NCI-H1417 treated with DMSO at 0.1 percent for 48 hours (cell line): ENCODE results near the gene POU2F1.
A peak's percentile ranks its signal among the peaks of the same experiment; 100 is the strongest.

ENCODE experiments used
- DNase-seq: peaks from one replicate; lab custom pipeline; 2025; lab: John Stamatoyannopoulos, UW

POU2F1 gene

DNA sequence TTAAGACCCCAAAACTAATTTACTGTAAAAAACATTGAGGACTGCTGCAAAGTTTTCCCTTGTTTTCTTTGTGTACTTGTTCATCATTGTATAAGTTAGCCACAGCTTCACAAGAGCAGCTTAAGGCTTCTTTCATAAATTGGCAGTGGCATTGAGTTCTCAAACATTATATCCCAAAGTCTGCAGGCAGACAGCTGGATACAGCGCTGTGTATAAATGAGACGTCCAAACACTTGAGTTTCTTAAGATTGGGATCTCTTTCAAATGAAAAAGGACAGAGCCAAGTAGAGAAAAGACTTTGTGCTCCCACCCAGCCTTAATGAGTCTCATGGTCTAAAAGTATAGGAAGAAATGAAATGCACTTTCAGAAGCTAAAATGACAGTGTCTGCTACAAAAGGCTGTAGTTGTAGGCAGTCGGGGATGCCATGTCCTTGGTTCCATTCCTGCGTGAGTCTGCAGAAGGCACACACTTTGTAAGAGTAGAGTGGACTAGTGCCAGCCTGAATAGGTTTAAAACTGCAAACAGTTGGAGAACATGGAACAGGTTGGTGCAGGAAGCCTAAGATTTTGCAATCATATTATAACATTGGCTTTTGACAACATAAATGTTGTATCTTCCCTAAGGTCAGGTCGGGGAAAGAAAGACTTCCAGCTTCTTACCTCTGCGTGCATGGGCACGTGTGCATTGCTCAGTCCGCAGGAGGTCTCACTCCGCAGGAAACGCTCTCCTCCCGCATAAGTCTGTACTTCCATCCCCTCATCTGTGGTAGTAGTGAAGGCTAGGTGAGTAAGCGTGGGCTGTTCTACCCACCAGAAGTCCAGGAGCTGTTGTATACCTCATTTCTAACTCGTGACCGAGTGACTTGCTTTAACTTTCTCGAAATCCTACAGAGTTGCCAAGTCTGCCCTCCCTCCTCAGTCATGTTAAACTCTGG is 203.3 kb downstream of the POU2F1 start:
- no peak for DNase-seq

DNA sequence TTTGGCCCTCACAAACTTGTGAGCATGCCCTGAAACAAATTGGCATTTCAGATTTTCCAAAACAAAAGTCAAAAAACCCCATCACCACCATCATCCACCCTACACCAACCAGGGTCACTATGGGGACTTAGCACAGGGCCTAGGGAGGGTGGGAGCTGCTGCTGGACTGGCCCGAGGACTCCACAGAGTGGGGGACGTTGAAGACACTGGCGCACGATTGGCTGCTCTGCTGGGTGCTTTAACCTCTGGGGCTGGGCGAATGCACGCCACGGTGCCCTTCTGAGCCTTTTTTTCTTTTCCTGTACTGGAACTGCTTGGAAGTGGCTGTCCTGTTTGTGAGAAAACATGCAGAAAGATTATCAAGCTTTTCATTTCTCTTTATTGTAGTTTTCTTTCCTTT is 204.8 kb downstream of the POU2F1 start:
- DNase-seq: no peak

DNA sequence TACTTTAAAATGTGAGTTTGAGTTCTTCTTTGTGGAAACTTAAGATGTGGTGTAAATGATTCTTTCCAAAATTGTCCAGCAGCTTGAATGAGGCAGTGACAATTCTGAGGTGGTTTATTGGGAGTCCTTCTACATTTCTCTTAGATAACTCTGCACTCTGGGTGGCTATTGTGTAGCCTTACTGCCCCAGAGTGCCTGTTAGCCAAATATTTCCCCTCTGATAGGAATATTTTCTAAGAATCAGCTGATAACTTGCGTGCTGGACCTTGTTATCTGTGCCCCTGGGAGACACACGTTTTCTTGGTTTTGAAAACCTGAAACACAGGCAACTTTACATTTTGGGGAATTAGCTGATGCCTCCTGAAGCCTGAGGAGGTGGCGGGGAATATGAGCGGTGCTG is 206.0 kb downstream of the POU2F1 start:
- DNase-seq: no peak

DNA sequence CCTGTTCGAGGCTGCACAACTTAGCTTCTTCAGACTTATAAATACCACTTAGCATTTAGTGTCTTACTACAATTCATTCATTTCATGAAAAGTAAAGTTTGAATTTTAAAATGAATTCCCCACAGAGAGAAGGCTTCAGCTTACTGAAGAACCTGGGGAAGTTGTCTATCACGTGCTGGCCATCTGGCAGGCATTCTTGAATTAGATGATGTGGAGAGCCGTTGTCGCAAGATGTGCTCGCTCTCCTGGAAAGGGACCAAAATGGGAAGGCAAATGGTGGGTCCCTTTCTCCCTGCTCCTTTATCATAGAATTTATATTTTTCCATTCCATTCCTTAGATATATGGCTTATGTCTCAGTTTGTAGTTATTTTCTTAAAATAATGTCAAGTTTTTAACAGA is 207.2 kb downstream of the POU2F1 start:
- no peak for DNase-seq

DNA sequence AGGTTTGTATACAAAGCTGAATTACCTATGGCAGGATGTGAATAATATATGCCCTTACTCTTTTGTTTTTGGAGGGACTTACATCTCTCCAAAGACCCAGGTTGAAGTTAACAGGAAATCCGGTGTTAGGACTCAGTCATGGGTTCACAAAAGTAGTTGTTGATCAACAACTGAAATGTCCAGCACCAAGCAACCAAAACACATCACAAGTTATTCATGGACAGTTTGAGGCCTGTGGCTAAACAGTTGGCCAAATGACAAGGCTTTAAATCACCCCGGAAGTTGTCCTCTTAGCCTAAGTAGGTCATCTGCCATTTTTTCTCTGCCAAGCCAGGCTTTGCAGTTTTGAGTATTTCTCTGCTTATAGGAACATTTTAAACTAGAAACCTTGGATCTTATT is 207.7 kb downstream of the POU2F1 start:
- no peak for DNase-seq

DNA sequence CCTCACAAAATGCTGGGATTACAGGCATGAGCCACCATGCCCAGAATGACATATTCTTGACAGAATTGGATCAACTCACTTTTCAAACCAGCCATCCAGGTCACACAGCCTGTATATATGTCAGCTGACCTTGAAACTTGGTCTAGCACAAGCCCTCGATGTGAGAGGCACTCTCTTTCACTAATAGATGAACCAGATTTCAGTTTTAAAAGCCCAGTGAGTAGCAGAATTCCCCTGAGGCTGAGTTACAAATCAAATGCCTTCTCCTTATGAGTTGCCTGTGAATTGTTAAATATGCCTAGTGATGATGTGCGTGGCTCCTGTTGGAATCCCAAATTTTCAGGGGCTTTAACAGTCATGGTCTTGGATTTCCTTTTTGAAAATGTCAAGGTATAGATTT is 208.9 kb downstream of the POU2F1 start:
- DNase-seq: no peak

DNA sequence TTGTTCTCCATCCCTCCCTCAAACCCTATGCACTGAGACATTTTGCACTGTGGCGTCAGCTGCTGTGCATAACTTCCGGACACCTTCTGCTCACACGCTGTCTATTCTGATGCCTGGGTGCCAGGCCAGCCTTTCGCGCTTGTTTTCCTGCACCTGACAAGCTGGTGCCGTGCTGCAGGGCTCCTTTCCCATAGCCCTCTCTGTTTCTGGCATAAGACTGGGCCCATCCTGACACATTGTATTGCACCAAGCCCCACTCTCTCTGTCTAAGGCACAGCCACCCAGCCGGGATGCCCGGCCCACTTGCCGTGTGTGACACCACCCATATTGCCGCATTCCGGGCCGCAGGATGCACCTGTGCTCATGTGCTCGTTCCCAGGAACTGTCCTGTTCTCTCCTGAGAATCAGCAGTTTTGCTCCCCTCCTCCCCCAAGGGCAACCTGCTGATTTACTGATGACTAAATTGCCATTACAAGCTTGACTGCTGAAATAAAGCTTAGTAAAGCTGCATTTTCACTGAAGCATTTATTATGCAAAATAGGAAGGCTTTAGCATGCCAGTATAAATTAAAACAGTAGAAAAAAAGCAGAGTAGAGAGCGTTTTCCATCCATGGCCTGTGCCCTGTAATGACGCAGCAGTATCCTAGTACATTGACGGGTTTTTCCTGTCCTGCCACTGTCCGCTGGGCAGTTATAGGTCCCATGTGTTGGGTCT is 209.6 kb downstream of the POU2F1 start:
- no peak for DNase-seq

DNA sequence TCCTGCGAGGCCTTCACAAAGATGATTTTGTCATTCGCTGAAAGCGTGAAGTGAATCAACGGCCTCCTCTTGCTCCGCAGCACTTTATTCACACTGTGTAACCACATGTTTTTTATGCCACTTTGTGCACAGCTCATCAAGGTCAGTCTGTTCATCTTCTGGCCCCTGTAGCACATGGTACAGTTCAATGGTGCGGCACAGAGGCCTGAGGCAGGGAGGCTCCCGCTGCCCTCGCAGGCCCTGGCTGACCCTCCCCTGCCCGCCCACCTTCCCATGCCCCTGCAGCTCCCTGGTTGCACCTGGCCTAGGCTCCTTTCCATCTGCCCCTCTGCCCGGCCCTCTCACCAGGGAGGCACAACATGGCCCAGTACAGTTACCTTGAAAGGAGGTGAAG is 210.2 kb downstream of the POU2F1 start:
- no peak for DNase-seq

DNA sequence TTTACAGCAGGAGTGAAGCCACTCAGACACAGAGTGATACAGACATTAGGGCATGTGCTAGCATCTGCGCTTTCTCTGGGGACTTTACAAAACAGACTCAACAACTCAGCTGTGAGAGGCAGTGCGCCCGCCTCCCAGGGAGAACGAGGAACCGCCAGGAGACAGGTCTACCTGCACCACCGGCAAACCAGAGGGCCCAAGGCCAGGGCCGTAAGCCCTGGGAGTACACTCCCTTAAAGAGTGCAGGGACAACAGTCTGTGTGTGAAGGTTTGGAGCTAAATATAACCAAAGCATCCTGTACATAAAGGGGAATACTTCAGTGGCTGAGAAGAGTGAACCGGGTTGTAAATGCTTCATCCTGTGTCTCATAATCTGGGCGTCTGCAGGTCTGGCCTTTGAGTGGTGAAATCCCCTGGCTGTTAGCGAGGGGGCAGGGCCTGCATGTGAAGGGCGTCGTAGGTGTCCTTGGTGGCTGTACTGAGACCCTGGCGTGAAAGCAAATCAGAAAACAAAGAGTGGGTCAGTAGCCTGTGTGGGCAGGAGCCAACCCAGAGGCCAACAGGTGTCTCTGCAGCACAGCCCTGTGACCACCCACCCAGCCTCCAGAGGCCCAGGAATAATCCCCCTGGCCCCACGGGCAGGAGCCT is 210.7 kb downstream of the POU2F1 start:
- DNase-seq: no peak

DNA sequence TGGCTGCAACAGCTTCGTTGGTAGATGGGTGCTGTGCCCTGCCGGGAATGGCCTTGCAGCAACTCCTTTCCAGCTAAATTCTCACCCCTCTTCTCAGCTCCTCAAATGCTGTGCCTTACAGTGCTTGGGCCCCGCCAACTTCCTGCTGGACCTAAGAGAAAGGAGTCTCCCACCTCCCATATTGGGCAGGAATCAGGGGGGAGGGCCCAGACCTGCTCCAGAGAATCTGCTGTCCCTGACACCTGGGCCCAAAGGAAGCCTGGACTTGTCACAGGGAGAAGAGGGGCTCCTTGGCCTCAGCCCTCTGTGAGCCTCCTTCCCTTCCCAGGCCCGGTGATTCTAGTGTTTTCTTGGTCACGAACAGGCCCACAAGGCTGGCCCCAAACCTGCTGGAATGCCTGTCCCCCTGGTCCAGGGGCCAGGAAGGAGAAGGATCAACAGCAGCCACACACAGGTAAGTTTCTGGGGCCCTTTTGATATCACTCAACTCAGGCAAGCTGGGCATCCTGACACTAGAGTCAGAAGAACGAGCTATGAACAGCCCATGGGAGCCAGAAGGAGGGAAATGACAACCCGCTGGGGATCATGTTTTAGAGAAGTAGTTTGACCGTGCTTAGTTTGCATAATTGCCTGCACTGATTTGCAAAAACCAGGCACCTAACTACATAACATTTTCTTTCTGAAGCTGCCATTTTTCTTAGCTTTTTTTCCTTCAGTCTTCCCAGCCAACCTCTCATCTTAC is 211.4 kb downstream of the POU2F1 start:
- no peak for DNase-seq

DNA sequence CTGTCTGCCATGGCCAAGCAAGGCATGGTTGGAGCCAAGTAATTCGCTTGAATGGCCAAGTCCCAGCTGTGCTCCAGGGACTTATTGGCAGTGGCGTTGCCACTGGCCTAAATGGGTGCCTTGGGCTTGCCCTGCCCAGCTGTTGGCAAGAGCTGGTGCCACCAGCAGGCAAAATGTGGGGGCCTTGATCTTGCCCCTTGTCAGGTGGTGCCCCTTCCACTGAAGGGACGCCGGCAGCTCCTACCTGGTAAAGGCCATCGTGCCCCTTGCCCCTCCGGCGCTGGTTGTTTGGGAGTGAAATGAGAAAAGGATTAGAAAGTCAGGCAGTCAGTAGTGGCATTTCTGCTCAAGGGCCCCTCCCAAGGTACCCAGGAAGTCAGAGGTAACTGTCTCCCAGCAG is 212.1 kb downstream of the POU2F1 start:
- DNase-seq: no peak

DNA sequence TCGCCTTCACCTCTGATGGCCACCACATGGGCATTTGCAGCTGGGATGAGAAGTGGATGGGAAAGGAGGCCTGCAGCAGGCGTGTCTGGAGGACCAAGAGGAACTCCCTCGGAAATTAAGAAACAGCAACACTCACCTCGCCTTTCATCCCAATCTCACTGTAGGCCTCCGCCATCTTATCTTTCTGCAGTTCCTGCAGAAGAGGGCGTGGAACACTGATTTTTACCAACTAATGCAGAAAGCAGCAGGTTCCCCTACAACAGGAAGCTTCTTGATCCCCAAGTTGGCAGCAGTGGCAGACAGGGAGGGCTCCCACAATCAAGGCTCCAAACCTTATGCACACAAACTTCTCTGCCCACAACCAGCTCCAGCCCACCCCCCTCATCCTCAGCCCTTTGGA is 213.2 kb downstream of the POU2F1 start:
- DNase-seq: no peak

DNA sequence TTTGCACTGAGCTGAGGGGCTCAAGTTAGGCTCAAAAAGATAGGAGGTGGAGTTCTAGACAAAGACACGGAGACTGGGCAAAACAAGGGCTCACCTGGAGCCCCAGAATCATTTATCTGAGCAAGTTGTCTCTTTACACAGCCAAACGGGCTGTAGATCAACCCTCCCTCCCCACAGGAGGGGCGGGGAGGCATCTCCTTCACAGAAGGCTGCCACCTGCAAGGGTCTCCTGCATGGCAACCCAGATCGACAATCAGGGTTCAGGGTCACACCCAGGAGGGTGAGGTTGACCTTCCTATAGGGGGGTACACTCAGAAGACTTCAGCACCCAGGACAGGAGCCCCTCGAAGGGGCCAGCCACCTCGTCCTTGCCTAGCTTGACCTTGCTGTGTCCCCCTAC is 213.6 kb downstream of the POU2F1 start:
- no peak for DNase-seq

DNA sequence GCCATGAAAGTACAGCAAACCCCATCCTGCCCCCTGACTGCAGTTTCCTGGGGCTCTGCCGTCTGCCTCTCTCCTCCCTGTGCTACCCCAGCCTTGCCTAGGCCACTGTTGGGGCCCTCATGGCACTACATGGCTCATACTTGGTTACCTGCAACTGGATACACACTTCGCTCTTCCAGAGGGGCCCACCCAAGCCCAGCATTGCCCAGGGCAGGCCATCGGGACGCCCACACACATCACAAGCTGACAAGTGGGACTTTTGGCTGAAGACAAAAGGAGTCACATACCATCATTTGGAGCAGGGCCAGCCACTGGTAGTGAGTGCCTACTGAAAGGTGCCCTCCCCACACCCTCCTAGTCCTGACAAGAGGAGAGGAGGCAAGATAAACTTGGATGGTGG is 214.8 kb downstream of the POU2F1 start:
- no peak for DNase-seq

DNA sequence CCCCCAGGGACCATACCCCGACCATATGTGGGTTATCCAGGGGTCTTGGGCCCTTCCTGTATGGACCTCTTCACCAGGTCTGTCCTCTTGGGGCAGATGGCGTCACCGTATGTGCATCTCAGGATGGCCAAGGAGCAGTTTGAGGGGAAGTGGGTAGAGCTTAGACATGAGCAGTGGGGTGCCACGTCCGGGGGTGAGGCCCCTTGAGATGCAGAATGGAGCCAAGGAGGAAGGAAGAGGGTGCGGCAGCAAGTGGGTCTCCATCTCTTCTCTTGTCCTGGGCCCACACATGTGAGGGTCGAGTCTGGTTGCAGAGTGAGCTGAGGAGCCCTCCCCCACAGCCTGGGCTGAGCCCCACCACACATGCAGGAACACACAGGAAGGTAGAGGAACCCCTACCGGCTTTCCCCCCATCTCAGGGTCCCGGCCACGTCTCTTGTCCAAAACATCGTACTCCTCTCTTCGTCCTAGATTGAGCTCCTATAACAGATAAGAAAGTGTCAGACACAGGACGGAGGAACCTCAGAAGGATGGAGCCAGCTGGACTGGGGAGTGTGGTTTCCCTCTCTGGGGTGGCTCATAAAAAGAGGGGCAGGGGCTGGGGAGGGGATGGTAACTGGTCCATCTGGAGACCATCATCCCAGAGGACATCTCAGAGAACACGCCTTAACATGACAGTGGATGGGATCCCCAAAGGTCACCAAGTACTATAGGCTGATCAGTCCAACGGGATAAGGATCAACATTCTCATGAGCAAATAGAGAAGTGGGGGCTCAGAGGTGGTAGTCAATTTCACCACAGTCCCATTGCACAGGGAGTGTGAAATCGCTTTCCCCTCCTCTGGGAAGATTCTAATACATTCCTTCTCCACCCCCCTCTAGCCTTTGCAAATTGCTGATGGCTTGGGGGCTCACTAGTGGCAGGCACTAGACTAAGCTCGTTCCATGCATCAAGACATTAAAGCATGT is 217.8 kb downstream of the POU2F1 start:
- DNase-seq: no peak

DNA sequence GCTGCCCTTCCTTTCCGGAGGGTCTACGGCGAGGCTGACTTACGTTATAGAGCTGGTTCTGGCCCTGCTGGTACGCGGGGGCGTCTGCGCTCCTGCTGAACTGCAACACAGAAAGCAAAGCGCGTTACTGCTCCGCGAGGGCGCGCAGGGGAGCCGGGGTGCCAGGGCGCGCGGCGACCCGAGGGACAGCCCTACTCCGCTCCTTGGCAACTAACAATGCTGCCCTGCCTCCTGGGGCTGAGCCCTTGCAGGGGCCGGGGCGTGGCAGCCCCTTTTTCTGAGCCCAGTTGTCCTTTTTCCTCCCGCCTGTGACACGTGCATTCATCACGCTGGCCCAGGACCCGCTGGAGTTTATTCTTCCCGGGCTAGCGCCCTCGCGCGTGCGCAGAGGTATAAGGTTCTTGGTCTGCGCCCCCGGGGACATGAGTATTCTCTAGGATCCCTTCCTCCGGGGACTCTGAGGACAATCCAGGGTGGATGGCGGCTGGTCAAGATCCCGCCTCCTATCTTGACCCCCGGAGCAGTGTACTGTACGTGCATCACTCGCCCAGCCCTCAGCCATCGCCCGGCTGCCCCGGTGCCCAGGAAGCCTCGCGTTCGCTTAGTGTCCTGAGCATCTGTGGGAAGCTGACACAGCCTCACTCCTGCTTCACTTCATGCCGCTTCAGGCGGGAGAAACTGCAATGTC is 218.8 kb downstream of the POU2F1 start:
- peak; percentile 9 for DNase-seq

DNA sequence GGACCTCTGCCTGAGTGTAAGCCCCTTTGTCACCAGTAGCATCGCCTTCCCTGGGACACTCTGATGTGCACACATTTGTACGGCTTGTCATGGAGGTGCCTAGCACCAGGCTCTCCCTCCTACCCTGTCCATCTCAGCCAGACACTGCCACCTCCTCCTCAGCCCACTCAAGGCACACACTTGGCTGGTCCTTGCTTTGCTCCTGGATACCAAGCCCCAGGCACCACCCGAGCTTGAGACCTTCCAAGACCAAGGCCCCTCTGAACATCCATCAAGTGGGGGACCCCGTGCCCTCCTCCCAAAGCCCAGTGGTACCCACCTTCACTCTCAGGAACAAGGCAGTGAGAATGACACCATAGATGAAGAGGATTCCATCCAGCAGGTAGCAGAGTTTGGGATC is 219.7 kb downstream of the POU2F1 start:
- no peak for DNase-seq

DNA sequence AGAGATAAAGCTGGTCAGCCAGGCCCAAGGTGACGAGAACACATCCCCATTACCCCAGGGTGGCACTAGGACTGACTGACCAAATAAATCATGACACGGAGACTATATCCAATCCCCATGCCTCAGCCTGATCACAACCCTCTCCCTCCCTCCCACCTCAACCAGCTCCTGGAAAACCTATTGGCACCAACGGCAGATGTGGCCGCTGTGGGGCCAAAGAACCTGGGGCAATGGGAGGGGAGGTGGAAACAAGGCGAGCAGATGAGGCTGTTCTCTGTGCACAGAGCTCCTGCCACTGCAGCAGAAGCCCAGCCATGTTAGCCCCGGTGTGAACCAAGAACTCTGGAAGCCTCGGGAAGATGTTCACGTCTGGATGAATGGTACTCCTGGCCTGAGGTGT is 220.1 kb downstream of the POU2F1 start:
- no peak for DNase-seq

DNA sequence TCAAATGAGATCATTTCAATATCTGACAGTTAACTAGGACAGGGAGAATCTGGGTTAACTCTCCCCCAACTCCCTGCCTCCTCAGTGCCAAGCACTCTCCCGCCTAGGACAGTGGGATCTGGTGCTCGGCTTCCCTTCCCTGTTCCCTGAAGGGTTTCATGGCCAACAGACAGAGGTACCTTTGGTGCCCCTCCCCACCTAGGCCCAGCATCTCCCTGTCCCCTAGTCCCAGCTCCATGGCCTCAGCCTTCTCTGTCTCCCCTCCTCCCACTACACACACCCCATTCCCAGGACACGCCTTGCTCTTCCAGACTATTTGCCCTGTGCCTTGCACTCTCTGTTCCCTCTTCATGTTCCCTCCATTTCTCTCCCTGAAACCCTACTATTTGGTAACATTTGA is 220.5 kb downstream of the POU2F1 start:
- DNase-seq: no peak

DNA sequence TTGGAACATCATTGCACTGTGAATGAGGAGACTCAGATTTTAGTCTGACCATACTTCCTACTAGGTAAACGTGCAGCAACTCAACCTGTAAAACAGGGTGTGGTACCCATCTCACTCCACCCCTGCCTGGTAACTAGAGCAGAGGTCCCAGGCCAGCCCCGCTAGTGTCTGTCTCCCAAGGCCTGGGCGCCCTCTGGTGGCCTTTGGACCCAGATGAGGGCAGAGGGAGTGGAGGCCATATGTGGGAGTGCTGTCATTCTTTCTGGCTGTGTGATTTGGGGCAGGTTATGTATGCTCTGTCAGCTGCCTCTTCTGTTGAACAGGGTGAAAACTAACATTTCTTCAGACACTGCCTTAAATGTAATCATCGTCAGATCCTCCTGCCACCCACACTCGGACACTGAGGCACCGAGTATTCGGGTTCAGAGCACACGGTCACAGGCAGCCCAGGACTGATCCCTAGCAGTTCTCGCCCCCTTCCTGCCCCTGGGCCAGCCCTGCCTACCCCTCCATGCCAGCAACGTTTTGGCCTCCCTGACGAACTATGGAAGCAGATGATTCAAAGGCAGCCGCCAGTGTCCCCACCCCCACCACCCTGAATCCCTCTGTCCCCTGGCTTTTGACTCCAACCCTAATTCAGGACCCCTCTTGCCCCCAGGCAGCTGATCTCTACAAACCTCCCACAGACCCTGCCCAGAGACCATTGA is 221.6 kb downstream of the POU2F1 start:
- no peak for DNase-seq
